Activated T-helper 1 cell treated with anti-CD3 and anti-CD28 coated beads, Interleukin-12 subunit alpha, Interleukin-12 subunit beta, Interleukin-2, Interleukin-4 antibody, amounts not matched to agents 30 ng/mL and 10 ng/mL and 1 ng/mL, durations not matched to agents 14 hours and 24 hours and 36 hours (primary cell): ENCODE measurements around the gene MUSTN1. TPM values are rescaled to one million over a fixed set of nuclear protein-coding genes. Genes with fewer than 3 reads are reported as not detected.
A peak's percentile ranks its signal among the peaks of the same experiment; 100 is the strongest.

Source experiments
- DNase-seq: peaks from one replicate; pipeline ENCODE4 v3.0.0; 2021; ENCODE audit warnings: low spot score
- H3K27ac Mint-ChIP-seq: one replicate; pipeline ENCODE4 v1.8.0; 2021; ENCODE audit warnings: mild to moderate bottlenecking, mixed read lengths
- H3K27me3 Mint-ChIP-seq: one replicate; pipeline ENCODE4 v1.8.0; 2022; ENCODE audit warnings: mild to moderate bottlenecking, moderate library complexity, mixed read lengths; ENCODE audit not compliant: insufficient read depth
- H3K36me3 Mint-ChIP-seq: one replicate; pipeline ENCODE4 v1.8.0; 2021; ENCODE audit warnings: low read depth, mixed read lengths
- H3K4me1 Mint-ChIP-seq: one replicate; pipeline ENCODE4 v1.8.0; 2021; ENCODE audit warnings: low read depth, mixed read lengths
- H3K4me3 Mint-ChIP-seq: one replicate; pipeline ENCODE4 v1.8.0; 2021; ENCODE audit warnings: mild to moderate bottlenecking, moderate library complexity, mixed read lengths
- H3K9me3 Mint-ChIP-seq: one replicate; pipeline ENCODE4 v1.8.0; 2021; ENCODE audit warnings: mixed read lengths
- intact Hi-C: fragments of 100-400 bp; cut with micrococcal nuclease; formaldehyde crosslinking; loops from one replicate; pipeline ENCODE4 v1.15.1; 2024
- total RNA-seq: library from RNA; stranded (reverse); gene quantifications from 2 replicates; pipeline ENCODE4 v1.2.3, GENCODE V29; 2022

MUSTN1 gene
- total RNA-seq, 1 donor from 2014 or later, result 1.7 TPM

GRCh38 chr3:52809662-52810377 lies 25.0 kb downstream of the MUSTN1 start:
- DNase-seq, result no peak
- Mint-ChIP-seq H3K36me3 (no peaks in the 10 kb centered on the region), H3K4me3 (no peak overlapping the region), H3K27ac (no peak overlapping the region), H3K4me1 (no peaks in the 10 kb centered on the region), H3K9me3 (no peaks in the 10 kb centered on the region), H3K27me3 (no peaks in the 10 kb centered on the region)
- intact Hi-C loops, result no loop called here

- Mint-ChIP-seq H3K27me3 (no peaks in the 10 kb centered on the region), H3K36me3 (no peaks in the 10 kb centered on the region), H3K9me3 (no peaks in the 10 kb centered on the region), H3K4me1 (no peaks in the 10 kb centered on the region), H3K4me3 (no peak overlapping the region), H3K27ac (peak overlapping the region; percentile 7)
- intact Hi-C loops, result no loop called here
- no peak for DNase-seq
These were observed 25.7 kb downstream of the MUSTN1 start for GRCh38 chr3:52809149-52809548.

DNA sequence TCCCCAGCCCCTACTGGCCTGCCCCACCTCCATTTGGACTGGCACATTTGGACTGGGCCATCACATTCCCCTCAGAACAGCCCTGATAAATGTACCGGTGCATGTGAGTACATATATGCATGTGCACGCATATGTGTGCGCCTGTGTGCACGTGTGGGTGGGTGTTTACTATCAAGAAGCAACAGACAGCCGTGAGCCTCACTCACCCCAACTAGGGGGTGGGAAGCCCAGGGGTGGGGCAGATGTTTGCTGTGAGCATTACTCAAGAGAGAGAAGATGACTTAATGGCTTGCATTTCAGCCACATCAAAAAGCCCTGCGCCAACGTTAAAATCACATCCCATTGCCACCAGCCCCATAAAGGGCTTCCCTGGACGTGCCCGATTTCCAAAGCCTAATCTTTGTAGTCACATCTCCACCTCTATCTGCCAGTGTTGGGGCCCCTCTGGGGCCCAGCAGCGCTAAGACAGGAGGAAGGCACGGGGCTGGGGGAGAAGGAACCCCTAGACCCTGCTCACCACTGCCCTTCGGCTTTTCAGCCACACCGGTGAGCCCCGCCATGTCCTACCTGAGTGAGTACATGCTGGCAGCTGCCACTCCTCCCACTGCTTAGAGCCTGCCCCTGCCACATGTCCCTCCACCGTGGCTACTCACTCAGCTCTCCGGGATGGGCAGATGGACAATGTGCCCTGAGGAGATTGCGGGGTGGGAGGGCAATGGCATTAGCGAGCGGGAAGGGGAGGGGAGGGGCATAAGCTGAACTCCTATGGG lies 29.4 kb downstream of the MUSTN1 start:
- peaks cover 3% of the 10 kb centered on the region for H3K27me3 Mint-ChIP-seq
- intact Hi-C loops, result no loop called here
- no peaks in the 10 kb centered on the region for H3K9me3 Mint-ChIP-seq
- DNase-seq, result no peak
- no peak overlapping the region for H3K4me3 Mint-ChIP-seq
- no peak overlapping the region for H3K27ac Mint-ChIP-seq
- no peaks in the 10 kb centered on the region for H3K4me1 Mint-ChIP-seq
- no peaks in the 10 kb centered on the region for H3K36me3 Mint-ChIP-seq

DNA sequence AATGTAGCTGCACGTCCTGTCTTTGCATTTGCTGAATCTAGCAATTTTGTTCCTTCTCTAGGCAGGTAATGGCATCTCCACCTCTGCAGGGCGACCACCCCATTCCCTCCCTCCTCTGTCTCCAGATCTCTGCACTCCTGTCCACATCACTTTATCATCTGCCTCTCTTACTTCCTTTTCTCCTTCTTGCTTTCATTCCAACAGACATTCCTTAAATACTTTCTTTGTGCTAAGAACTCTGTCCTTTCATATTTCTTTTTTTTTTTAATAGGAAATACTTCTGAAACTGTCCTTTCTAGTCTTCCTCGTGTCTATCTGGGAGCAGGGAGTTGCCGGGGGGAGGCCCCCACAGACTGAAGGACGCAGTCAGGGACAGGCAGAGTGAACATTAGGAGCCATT lies 33.0 kb downstream of the MUSTN1 start:
- Mint-ChIP-seq H3K9me3 (no peaks in the 10 kb centered on the region), H3K27ac (no peak overlapping the region), H3K4me3 (no peak overlapping the region), H3K4me1 (no peaks in the 10 kb centered on the region), H3K36me3 (no peaks in the 10 kb centered on the region), H3K27me3 (peaks cover 3% of the 10 kb centered on the region)
- DNase-seq, result no peak
- intact Hi-C loops, result no loop called here

GRCh38 chr3:52800079-52800478 lies 34.7 kb downstream of the MUSTN1 start:
- H3K27me3 Mint-ChIP-seq, result peaks cover 3% of the 10 kb centered on the region
- intact Hi-C loops, result no loop called here
- no peak overlapping the region for H3K4me3 Mint-ChIP-seq
- H3K9me3 Mint-ChIP-seq, result no peaks in the 10 kb centered on the region
- no peak overlapping the region for H3K27ac Mint-ChIP-seq
- no peaks in the 10 kb centered on the region for H3K4me1 Mint-ChIP-seq
- no peaks in the 10 kb centered on the region for H3K36me3 Mint-ChIP-seq
- DNase-seq, result no peak

- Mint-ChIP-seq H3K4me3 (no peak overlapping the region), H3K27me3 (peaks cover 3% of the 10 kb centered on the region), H3K27ac (no peak overlapping the region), H3K4me1 (no peaks in the 10 kb centered on the region), H3K36me3 (no peaks in the 10 kb centered on the region), H3K9me3 (no peaks in the 10 kb centered on the region)
- intact Hi-C loops, result loop anchor here (1.0 kb wide), 1 partner anchor 57 kb away; no protein-coding TSS in a partner anchor
- DNase-seq, result no peak
These were observed 35.8 kb downstream of the MUSTN1 start for GRCh38 chr3:52798978-52799476.

DNA sequence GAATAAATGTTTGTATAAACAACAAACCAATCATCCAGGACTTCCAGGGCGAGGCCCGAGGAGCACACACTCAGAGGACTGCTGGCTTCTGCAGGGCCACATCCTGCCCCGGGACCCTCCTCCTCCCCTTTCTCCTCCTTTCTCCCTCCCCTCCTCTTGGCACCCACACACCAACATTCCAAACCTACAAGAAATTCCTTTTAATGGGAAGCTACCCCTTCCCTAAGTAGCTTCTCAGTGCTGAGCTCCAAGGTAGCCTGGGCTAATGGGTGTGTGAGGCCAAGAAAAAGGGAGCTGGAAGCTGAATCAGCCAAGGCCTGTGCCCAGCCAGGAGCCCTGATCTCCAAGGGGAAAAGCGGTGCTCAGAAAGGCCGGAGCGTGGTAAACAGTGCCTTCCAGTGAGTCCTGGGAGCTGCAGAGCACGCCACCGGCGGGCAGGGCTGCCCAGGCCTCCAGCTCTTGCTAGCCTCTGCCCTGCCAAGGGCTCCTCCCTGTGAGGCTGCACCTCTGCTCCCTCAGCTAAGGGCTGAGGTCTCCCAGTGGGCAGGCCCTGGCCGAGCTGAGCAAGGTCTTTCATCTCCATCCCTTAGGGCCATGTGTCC lies 36.3 kb downstream of the MUSTN1 start:
- no peak overlapping the region for H3K27ac Mint-ChIP-seq
- intact Hi-C loops, result no loop called here
- DNase-seq, result no peak
- no peaks in the 10 kb centered on the region for H3K36me3 Mint-ChIP-seq
- no peaks in the 10 kb centered on the region for H3K9me3 Mint-ChIP-seq
- H3K27me3 Mint-ChIP-seq, result peaks cover 3% of the 10 kb centered on the region
- no peaks in the 10 kb centered on the region for H3K4me1 Mint-ChIP-seq
- no peak overlapping the region for H3K4me3 Mint-ChIP-seq

DNA sequence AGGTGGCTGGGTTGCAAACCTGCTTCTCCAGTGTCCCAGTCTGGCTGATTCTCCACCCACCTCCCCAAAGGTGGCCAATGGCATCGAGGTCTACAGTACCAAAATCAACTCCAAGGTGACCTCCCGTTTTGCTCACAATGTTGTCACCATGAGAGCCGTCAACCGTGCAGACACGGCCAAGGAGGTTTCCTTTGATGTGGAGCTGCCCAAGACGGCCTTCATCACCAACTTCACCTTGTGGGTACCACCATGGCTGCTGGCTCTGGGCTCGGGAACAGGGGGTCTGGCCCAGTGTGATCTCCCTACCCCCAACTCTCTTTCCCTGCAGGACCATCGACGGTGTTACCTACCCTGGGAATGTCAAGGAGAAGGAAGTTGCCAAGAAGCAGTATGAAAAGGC lies 38.4 kb downstream of the MUSTN1 start:
- no peak for DNase-seq
- no peak overlapping the region for H3K4me3 Mint-ChIP-seq
- H3K36me3 Mint-ChIP-seq, result no peaks in the 10 kb centered on the region
- H3K27ac Mint-ChIP-seq, result no peak overlapping the region
- intact Hi-C loops, result no loop called here
- H3K9me3 Mint-ChIP-seq, result no peaks in the 10 kb centered on the region
- H3K27me3 Mint-ChIP-seq, result peaks cover 4% of the 10 kb centered on the region
- no peaks in the 10 kb centered on the region for H3K4me1 Mint-ChIP-seq

GRCh38 chr3:52795298-52795900 lies 39.4 kb downstream of the MUSTN1 start:
- intact Hi-C loops, result no loop called here
- Mint-ChIP-seq H3K4me1 (no peaks in the 10 kb centered on the region), H3K36me3 (no peaks in the 10 kb centered on the region), H3K27ac (no peak overlapping the region), H3K4me3 (no peak overlapping the region), H3K27me3 (peaks cover 2% of the 10 kb centered on the region), H3K9me3 (no peaks in the 10 kb centered on the region)
- DNase-seq, result no peak

- H3K36me3 Mint-ChIP-seq, result no peaks in the 10 kb centered on the region
- H3K9me3 Mint-ChIP-seq, result no peaks in the 10 kb centered on the region
- H3K4me3 Mint-ChIP-seq, result no peak within 1 kb of the TSS
- H3K4me1 Mint-ChIP-seq, result no peaks in the 10 kb centered on the region
- intact Hi-C loops, result no loop called here
- no peak for DNase-seq
- no peak within 1 kb of the TSS for H3K27ac Mint-ChIP-seq
- H3K27me3 Mint-ChIP-seq, result peaks cover 2% of the 10 kb centered on the region
These were observed 40.2 kb downstream of the MUSTN1 start, which contains the start of gene ITIH3 for GRCh38 chr3:52794612-52795099. Gene ITIH3, plus strand, starts transcription at chr3:52794796. Its CDS starts 8 bp downstream, at chr3:52794804.

DNA sequence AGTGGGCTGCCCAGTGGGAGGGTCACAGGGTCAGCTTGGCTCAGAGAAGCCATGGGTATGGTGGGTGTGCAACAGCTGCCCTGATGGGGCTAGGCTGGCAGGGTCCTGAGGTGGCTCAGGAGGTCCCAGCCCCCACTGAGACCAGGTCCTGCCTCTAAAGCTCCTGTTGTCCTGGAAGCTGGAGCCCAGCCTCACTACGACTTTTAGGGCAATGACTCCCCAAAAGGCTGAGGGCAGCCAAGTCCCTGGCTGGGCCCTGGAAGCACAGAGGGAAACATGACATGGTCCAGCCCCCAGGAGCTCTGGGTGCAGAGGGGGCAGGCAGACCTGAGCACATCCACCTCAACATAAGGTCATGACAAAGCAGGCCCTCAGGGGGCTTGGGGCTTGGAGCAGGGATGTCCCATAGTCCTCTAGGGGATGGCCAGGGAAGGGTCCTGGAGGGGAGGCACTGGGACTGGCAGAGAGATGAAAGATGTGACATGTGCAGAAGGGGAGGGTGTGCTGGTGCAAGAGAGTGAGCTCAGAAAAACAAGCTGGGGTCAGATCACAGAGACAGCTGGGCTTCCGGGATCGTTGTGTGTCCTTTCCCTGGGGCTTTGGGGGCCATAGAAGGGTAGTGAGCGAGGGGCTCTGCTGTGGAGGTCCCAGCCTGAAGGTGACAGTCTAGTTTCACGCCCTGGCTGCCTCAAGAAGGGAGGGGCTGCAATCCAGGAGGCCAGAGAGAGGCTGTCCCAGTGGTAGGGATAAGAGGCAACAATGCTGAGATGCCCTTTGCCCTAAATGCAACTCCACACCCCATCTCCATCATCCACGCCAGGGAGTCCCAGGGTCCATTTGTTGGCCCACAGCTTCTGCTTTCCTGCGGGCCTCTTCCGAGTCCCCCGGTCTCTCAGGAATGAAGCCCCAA lies 40.9 kb downstream of the MUSTN1 start:
- Mint-ChIP-seq H3K36me3 (no peaks in the 10 kb centered on the region), H3K27me3 (peaks cover 2% of the 10 kb centered on the region), H3K4me1 (no peaks in the 10 kb centered on the region), H3K9me3 (no peaks in the 10 kb centered on the region), H3K27ac (no peak overlapping the region), H3K4me3 (no peak overlapping the region)
- intact Hi-C loops, result no loop called here
- DNase-seq, result no peak
